Left lung (tissue), 10 donors: ENCODE results near the gene PPP1R16B. TPM values are rescaled to one million over a fixed set of nuclear protein-coding genes. Genes with fewer than 3 reads are reported as not detected.

ENCODE experiments used
- ATAC-seq: fragments of 200-7000 bp; cut with Tn5 transposase; one replicate; pipeline ENCODE4 v1.9.1; 2020; ENCODE audit warnings: moderate library complexity
- DNase-seq, 4 donors: peaks; one replicate each; pipeline ENCODE4 v3.0.0-alpha.2; 2013 to 2020
- H3K27ac ChIP-seq, 2 donors: fragments of 200-600 bp; sonication (generic) in 1 of 2; one replicate each; pipeline versions ENCODE4 v1.5.0 to v1.8.0; 2020 to 2021
- H3K27me3 ChIP-seq, 2 donors: fragments of 200-600 bp; sonication (generic) in 1 of 2; one replicate each; pipeline versions ENCODE4 v1.5.0 to v1.8.0; 2020 to 2021
- H3K36me3 ChIP-seq, 2 donors: fragments of 200-600 bp; sonication (generic) in 1 of 2; one replicate each; pipeline versions ENCODE4 v1.5.0 to v1.8.0; 2020 to 2021
- H3K4me1 ChIP-seq, 2 donors: fragments of 200-600 bp; one replicate each; pipeline ENCODE4 v1.8.0; 2021
- H3K4me3 ChIP-seq, 2 donors: fragments of 200-600 bp; sonication (generic) in 1 of 2; one replicate each; pipeline versions ENCODE4 v1.5.0 to v1.8.0; 2020 to 2021; ENCODE audit warnings: mild to moderate bottlenecking in 1 of 2
- H3K9me3 ChIP-seq, 2 donors: fragments of 200-600 bp; sonication (generic) in 1 of 2; one replicate each; pipeline versions ENCODE4 v1.5.0 to v1.8.0; 2020 to 2021
- CTCF ChIP-seq, 2 donors: fragments of 200-600 bp; sonication (generic) in 1 of 2; IDR thresholded peaks; one replicate each; pipeline versions ENCODE4 v1.5.0 to v1.8.0; 2021; ENCODE audit warnings: antibody characterized with exemption in 2 of 2
- intact Hi-C, 2 donors: fragments of 100-400 bp; cut with DNase I; formaldehyde crosslinking; loops; one replicate each; pipeline versions ENCODE4 v1.11.2 to v1.14.2; 2022
- polyA plus RNA-seq, 6 donors: library from polyadenylated mRNA; unstranded; fragments of 120-200 nt; gene quantifications; one replicate each; pipeline ENCODE4 v1.2.1, GENCODE V29; 2013; ENCODE audit not compliant: insufficient read length in 6 of 6
- total RNA-seq, 2 donors: library from RNA; stranded (reverse); fragmentation: NEBNext Ultra II Directional; extraction: Animal tissue kit (Norgen Biotek cat#: 25700); gene quantifications; one replicate each; pipeline ENCODE4 v1.2.1, GENCODE V29; 2021
- donor health status: DM: no; HTN: yes; CAD: no.
- donor health status: DM: no; HTN: no; CAD: no.

The PPP1R16B gene
- total and polyA plus RNA-seq, 8 donors, result 5.4 to 10.8 (median 7.8) TPM

GRCh38 chr20:38799203-38799602 is 6.3 kb upstream of the PPP1R16B start:
- Histone ChIP-seq H3K4me3 (no peak overlapping the region), H3K9me3 (no peaks in the 10 kb centered on the region), H3K27ac (no peak overlapping the region), H3K36me3 (no peaks in the 10 kb centered on the region), H3K27me3 (no peaks in the 10 kb centered on the region), H3K4me1 (peaks cover 0 to 15% of the 10 kb centered on the region in 2 donors)
- TF ChIP-seq CTCF (IDR thresholded peaks at IDR 0.05), result no peak
- ATAC-seq (no peak), DNase-seq (no peak)
- intact Hi-C loops, result no loop called here

- Histone ChIP-seq H3K4me1 (peaks cover 3 to 29% of the 10 kb centered on the region in 2 donors), H3K36me3 (no peaks in the 10 kb centered on the region), H3K4me3 (no peak overlapping the region), H3K9me3 (no peaks in the 10 kb centered on the region), H3K27me3 (peaks cover 4 to 16% of the 10 kb centered on the region in 2 donors), H3K27ac (no peak overlapping the region)
- ATAC-seq (no peak), DNase-seq (no peak)
- intact Hi-C loops, result loop anchor here in 1 of 2 donors (10.0 kb wide), 1 partner anchor 94 kb away; no protein-coding TSS in a partner anchor
- no peak for TF ChIP-seq CTCF (IDR thresholded peaks at IDR 0.05)
Observed at GRCh38 chr20:38800882-38801281, 4.6 kb upstream of the PPP1R16B start.

GRCh38 chr20:38804221-38804620 is 1.3 kb upstream of the PPP1R16B start:
- DNase-seq (no peak), ATAC-seq (no peak)
- peaks cover 9 to 46% of the 10 kb centered on the region in 2 donors for H3K4me1 ChIP-seq
- no peak overlapping the region for H3K4me3 ChIP-seq
- H3K27me3 ChIP-seq, result peaks cover 23 to 49% of the 10 kb centered on the region in 2 donors
- H3K9me3 ChIP-seq, result no peaks in the 10 kb centered on the region
- TF ChIP-seq CTCF (IDR thresholded peaks at IDR 0.05), result no peak
- H3K36me3 ChIP-seq, result no peaks in the 10 kb centered on the region
- intact Hi-C loops, result loop anchor here in 1 of 2 donors (10.0 kb wide), 1 partner anchor 91 kb away; no protein-coding TSS in a partner anchor
- peak overlapping the region; percentile 69 for H3K27ac ChIP-seq

- Histone ChIP-seq H3K27ac (peak overlapping the region; percentile 69), H3K9me3 (no peaks in the 10 kb centered on the region), H3K4me1 (peaks cover 9 to 40% of the 10 kb centered on the region in 2 donors), H3K36me3 (no peaks in the 10 kb centered on the region), H3K27me3 (peaks cover 23 to 56% of the 10 kb centered on the region in 2 donors), H3K4me3 (peak overlapping the region; percentile 51 to 57)
- DNase-seq (no peak), ATAC-seq (peak; percentile 35)
- TF ChIP-seq CTCF (IDR thresholded peaks at IDR 0.05), result no peak
- intact Hi-C loops, result loop anchor here in 1 of 2 donors (10.0 kb wide), 1 partner anchor 90 kb away; no protein-coding TSS in a partner anchor
Observed at GRCh38 chr20:38804682-38805501, 605 bp upstream of the PPP1R16B start.
